Trophoblast cell (in vitro differentiated cells and primary cell): ENCODE data around the gene SLC6A12.

ENCODE experiments used
- DNase-seq, 2 donors: peaks; one replicate each; pipeline ENCODE4 v3.0.0-alpha.2; 2016
- H2AFZ ChIP-seq: 2 replicates; pipeline ENCODE4 v1.6.1; 2013; ENCODE audit warnings: low read length, moderate library complexity, mild to moderate bottlenecking; ENCODE audit not compliant: insufficient read depth, poor library complexity
- H2AK5ac ChIP-seq: 2 replicates; pipeline ENCODE4 v1.6.1; 2013; ENCODE audit warnings: mild to moderate bottlenecking, low read length
- H2BK120ac ChIP-seq: 2 replicates; pipeline ENCODE4 v1.6.1; 2013; ENCODE audit warnings: low read length, mild to moderate bottlenecking, moderate library complexity; ENCODE audit not compliant: insufficient read depth, poor library complexity
- H2BK12ac ChIP-seq: 2 replicates; pipeline ENCODE4 v1.6.1; 2013; ENCODE audit warnings: mild to moderate bottlenecking, low read length, moderate library complexity
- H2BK5ac ChIP-seq: 2 replicates; pipeline ENCODE4 v1.6.1; 2013; ENCODE audit warnings: low read length, low read depth, moderate library complexity, mild to moderate bottlenecking; ENCODE audit not compliant: poor library complexity
- H3K14ac ChIP-seq: 2 replicates; pipeline ENCODE4 v1.6.1; 2013; ENCODE audit warnings: mild to moderate bottlenecking, low read length
- H3K18ac ChIP-seq: 2 replicates; pipeline ENCODE4 v1.6.1; 2013; ENCODE audit warnings: mild to moderate bottlenecking, low read length
- H3K23ac ChIP-seq: 2 replicates; pipeline ENCODE4 v1.6.1; 2013; ENCODE audit warnings: low read length
- H3K27ac ChIP-seq: 2 replicates; pipeline ENCODE4 v1.5.1; 2013; ENCODE audit warnings: low read depth, mild to moderate bottlenecking, inconsistent platforms, low read length, moderate library complexity
- H3K27me3 ChIP-seq: 2 replicates; pipeline ENCODE4 v1.6.1; 2013; ENCODE audit warnings: inconsistent platforms, mild to moderate bottlenecking, low read length, moderate library complexity; ENCODE audit not compliant: insufficient read depth
- H3K36me3 ChIP-seq, 2 experiments: 1 replicate in 1 of 2; 2 replicates in 1 of 2; pipeline ENCODE4 v1.6.1; 2013; ENCODE audit warnings: low read length in 2 of 2, mild to moderate bottlenecking in 2 of 2, moderate library complexity in 1 of 2; ENCODE audit not compliant: insufficient read depth in 2 of 2, control insufficient read depth in 1 of 2
- H3K4ac ChIP-seq: 2 replicates; pipeline ENCODE4 v1.6.1; 2013; ENCODE audit warnings: low read depth, mild to moderate bottlenecking, low read length, moderate library complexity
- H3K4me1 ChIP-seq, 2 experiments: 1 replicate in 1 of 2; 2 replicates in 1 of 2; pipeline ENCODE4 v1.6.1; 2013; ENCODE audit warnings: low read length in 2 of 2, mild to moderate bottlenecking in 2 of 2, moderate library complexity in 1 of 2; ENCODE audit not compliant: insufficient read depth in 2 of 2, control insufficient read depth in 1 of 2
- H3K4me2 ChIP-seq: 2 replicates; pipeline ENCODE4 v1.6.1; 2013; ENCODE audit warnings: inconsistent platforms, mild to moderate bottlenecking, low read length, moderate library complexity
- H3K4me3 ChIP-seq: 2 replicates; pipeline ENCODE4 v1.5.1; 2013; ENCODE audit warnings: mild to moderate bottlenecking, low read depth, low read length, inconsistent platforms
- H3K79me1 ChIP-seq: one replicate; pipeline ENCODE4 v1.6.1; 2013; ENCODE audit warnings: low read length
- H3K79me2 ChIP-seq: 2 replicates; pipeline ENCODE4 v1.6.1; 2013; ENCODE audit warnings: low read length, mild to moderate bottlenecking; ENCODE audit not compliant: control insufficient read depth, insufficient read depth, poor library complexity
- H3K9ac ChIP-seq: 2 replicates; pipeline ENCODE4 v1.6.1; 2013; ENCODE audit warnings: mild to moderate bottlenecking, low read length
- H3K9me3 ChIP-seq: 2 replicates; pipeline ENCODE4 v1.6.1; 2013; ENCODE audit warnings: low read depth, mild to moderate bottlenecking, control low read depth, inconsistent platforms, low read length; ENCODE audit not compliant: insufficient read depth
- H4K12ac ChIP-seq: 2 replicates; pipeline ENCODE4 v1.6.1; 2013; ENCODE audit warnings: low read depth, mild to moderate bottlenecking, low read length, moderate library complexity
- H4K8ac ChIP-seq: 2 replicates; pipeline ENCODE4 v1.6.1; 2013; ENCODE audit warnings: low read depth, mild to moderate bottlenecking, low read length, moderate library complexity
- H4K91ac ChIP-seq: one replicate; pipeline ENCODE4 v1.6.1; 2013; ENCODE audit warnings: low read depth, mild to moderate bottlenecking, low read length, moderate library complexity
- WGBS: extraction: QIAGEN DNeasy Blood & Tissue Kit; methylation state at CpG from one replicate; pipeline ENCODE4 v1.1.7; 2013; ENCODE audit warnings: missing lambda C conversion rate; ENCODE audit not compliant: insufficient read length, insufficient coverage; ENCODE audit errors: extremely low coverage; 5-methylcytosine and 5-hydroxymethylcytosine counted together

Gene SLC6A12

GRCh38 chr12:147242-147641 is 66.7 kb downstream of the SLC6A12 start:
- Histone ChIP-seq H2BK12ac (no peak overlapping the region), H3K9me3 (no peaks in the 10 kb centered on the region), H3K9ac (no peak overlapping the region), H2AK5ac (no peak overlapping the region), H3K14ac (no peak overlapping the region), H2AFZ (no peak overlapping the region), H2BK120ac (no peak overlapping the region), H3K36me3 (no peaks in the 10 kb centered on the region), H4K91ac (no peak overlapping the region), H3K27ac (no peak overlapping the region), H4K8ac (no peak overlapping the region), H3K4me1 (no peaks in the 10 kb centered on the region), H2BK5ac (no peak overlapping the region), H3K4me2 (no peak overlapping the region), H3K4ac (no peak overlapping the region), H3K27me3 (no peaks in the 10 kb centered on the region), H3K79me1 (no peaks in the 10 kb centered on the region), H3K18ac (no peak overlapping the region), H3K23ac (no peak overlapping the region), H4K12ac (no peak overlapping the region), H3K79me2 (no peaks in the 10 kb centered on the region), H3K4me3 (no peak overlapping the region)
- DNase-seq = no peak
- WGBS = no CpG with 5 or more reads among the region's 9 CpGs

GRCh38 chr12:145369-145960 is 68.5 kb downstream of the SLC6A12 start:
- no peak overlapping the region for H2AFZ ChIP-seq
- H3K9me3 ChIP-seq = no peaks in the 10 kb centered on the region
- H3K18ac ChIP-seq = no peak overlapping the region
- no peak overlapping the region for H2AK5ac ChIP-seq
- H3K79me2 ChIP-seq = no peaks in the 10 kb centered on the region
- no peak overlapping the region for H2BK120ac ChIP-seq
- H3K9ac ChIP-seq = no peak overlapping the region
- no peaks in the 10 kb centered on the region for H3K36me3 ChIP-seq
- no peak overlapping the region for H3K27ac ChIP-seq
- H3K4me3 ChIP-seq = no peak overlapping the region
- no peaks in the 10 kb centered on the region for H3K79me1 ChIP-seq
- no peak overlapping the region for H2BK5ac ChIP-seq
- WGBS = no CpG with 5 or more reads among the region's 14 CpGs
- H3K23ac ChIP-seq = no peak overlapping the region
- H4K12ac ChIP-seq = no peak overlapping the region
- DNase-seq = no peak
- no peaks in the 10 kb centered on the region for H3K27me3 ChIP-seq
- H3K4ac ChIP-seq = no peak overlapping the region
- no peak overlapping the region for H3K4me2 ChIP-seq
- no peak overlapping the region for H4K91ac ChIP-seq
- H3K4me1 ChIP-seq = no peaks in the 10 kb centered on the region
- no peak overlapping the region for H2BK12ac ChIP-seq
- H3K14ac ChIP-seq = no peak overlapping the region
- no peak overlapping the region for H4K8ac ChIP-seq

GRCh38 chr12:144650-145284 is 69.2 kb downstream of the SLC6A12 start:
- Histone ChIP-seq H2BK5ac (no peak overlapping the region), H2AFZ (no peak overlapping the region), H3K27me3 (peaks cover 5% of the 10 kb centered on the region), H3K79me2 (no peaks in the 10 kb centered on the region), H3K27ac (no peak overlapping the region), H4K8ac (no peak overlapping the region), H3K4ac (no peak overlapping the region), H4K12ac (no peak overlapping the region), H3K36me3 (no peaks in the 10 kb centered on the region), H3K9me3 (peaks cover 2% of the 10 kb centered on the region), H3K18ac (no peak overlapping the region), H3K23ac (no peak overlapping the region), H3K9ac (no peak overlapping the region), H3K79me1 (no peaks in the 10 kb centered on the region), H4K91ac (no peak overlapping the region), H2BK12ac (no peak overlapping the region), H3K4me3 (no peak overlapping the region), H3K14ac (no peak overlapping the region), H2BK120ac (no peak overlapping the region), H3K4me2 (no peak overlapping the region), H2AK5ac (no peak overlapping the region), H3K4me1 (peaks cover 0 to under 1% of the 10 kb centered on the region in 2 experiments)
- no CpG with 5 or more reads among the region's 5 CpGs for WGBS
- DNase-seq = no peak

GRCh38 chr12:143964-144649 is 69.8 kb downstream of the SLC6A12 start:
- Histone ChIP-seq H4K8ac (no peak overlapping the region), H3K79me2 (no peaks in the 10 kb centered on the region), H3K36me3 (no peaks in the 10 kb centered on the region), H3K4me1 (peaks cover 0 to 3% of the 10 kb centered on the region in 2 experiments), H4K12ac (no peak overlapping the region), H3K4me2 (no peak overlapping the region), H3K79me1 (no peaks in the 10 kb centered on the region), H2AFZ (no peak overlapping the region), H3K27me3 (peaks cover 8% of the 10 kb centered on the region), H3K18ac (no peak overlapping the region), H3K9ac (no peak overlapping the region), H3K14ac (no peak overlapping the region), H3K4me3 (no peak overlapping the region), H3K9me3 (peaks cover 3% of the 10 kb centered on the region), H2BK12ac (no peak overlapping the region), H2AK5ac (no peak overlapping the region), H3K23ac (no peak overlapping the region), H3K27ac (no peak overlapping the region), H3K4ac (no peak overlapping the region), H2BK120ac (no peak overlapping the region), H2BK5ac (no peak overlapping the region), H4K91ac (no peak overlapping the region)
- DNase-seq = no peak
- WGBS = no CpG with 5 or more reads among the region's 19 CpGs
